ENCODE data around the gene TEAD1. TPM values are rescaled to one million over a fixed set of nuclear protein-coding genes. Genes with fewer than 3 reads are reported as not detected.

The TEAD1 gene
- total and polyA plus RNA-seq, 3 experiments from 2014 or later, result 0.59 to 0.89 TPM; not detected in 1

DNA sequence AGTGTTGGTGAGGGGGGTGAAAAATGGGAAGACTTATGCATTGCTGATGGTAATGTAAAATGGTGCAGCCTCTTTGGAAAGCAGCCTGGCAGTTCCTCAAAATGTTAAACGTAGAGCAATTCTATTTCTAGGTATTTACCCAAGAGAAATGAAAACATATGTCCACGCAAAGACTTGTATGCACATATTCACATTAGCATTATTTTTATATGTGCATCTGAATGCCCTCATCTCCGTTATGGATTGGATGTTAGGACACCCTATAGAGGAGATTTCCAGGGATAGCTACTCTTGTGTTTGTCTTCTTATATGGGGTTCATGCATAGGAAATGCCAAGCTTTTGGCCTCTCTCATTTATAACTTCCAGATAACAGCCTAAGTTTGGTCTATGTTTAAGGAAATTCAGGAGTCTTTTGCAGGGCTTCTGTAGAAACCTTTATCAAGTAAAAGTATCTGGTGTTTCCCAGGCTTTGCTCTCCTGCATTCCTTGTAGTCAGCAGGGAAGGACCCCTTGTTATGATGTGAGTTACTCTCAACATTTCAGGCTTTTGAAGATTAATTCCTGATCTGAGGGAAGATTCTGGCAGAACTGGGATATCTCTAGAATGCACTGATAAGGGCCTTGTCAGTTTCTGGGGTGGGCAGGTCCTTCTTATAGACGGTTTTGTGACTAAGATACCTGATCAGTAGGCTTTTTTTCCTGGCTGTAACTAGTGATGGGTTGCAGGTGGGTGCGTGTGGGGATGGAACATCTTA, 116.8 kb downstream of the TEAD1 start:
- H3K27me3 ChIP-seq (ENCODE audit: insufficient read depth, low read length, poor library complexity, severe bottlenecking), result no peaks in the 10 kb centered on the region
- H3K4me1 ChIP-seq (ENCODE audit: insufficient read depth, low read length), result no peaks in the 10 kb centered on the region
- no peaks in the 10 kb centered on the region for H3K9me3 Mint-ChIP-seq
- no peaks in the 10 kb centered on the region for H3K9me3 ChIP-seq (ENCODE audit: low read length)
- no peak overlapping the region for H3K4me3 ChIP-seq (ENCODE audit: low read length)
- no peaks in the 10 kb centered on the region for H3K4me1 Mint-ChIP-seq
- H3K36me3 Mint-ChIP-seq, result no peaks in the 10 kb centered on the region
- no peak for DNase-seq
- H3K27ac ChIP-seq (ENCODE audit: low read depth, low read length), result no peak overlapping the region
- POLR2A ChIA-PET, result no interaction called here
- CTCF ChIA-PET, result no interaction called here
- H3K27me3 Mint-ChIP-seq, result peaks cover 4 to 7% of the 10 kb centered on the region in 2 donors
- no peak overlapping the region for H3K27ac Mint-ChIP-seq
- no peaks in the 10 kb centered on the region for H3K36me3 ChIP-seq (ENCODE audit: insufficient read depth, low read length)
- peak overlapping the region in 1 of 7 donors; percentile 8 for H3K4me3 Mint-ChIP-seq

DNA sequence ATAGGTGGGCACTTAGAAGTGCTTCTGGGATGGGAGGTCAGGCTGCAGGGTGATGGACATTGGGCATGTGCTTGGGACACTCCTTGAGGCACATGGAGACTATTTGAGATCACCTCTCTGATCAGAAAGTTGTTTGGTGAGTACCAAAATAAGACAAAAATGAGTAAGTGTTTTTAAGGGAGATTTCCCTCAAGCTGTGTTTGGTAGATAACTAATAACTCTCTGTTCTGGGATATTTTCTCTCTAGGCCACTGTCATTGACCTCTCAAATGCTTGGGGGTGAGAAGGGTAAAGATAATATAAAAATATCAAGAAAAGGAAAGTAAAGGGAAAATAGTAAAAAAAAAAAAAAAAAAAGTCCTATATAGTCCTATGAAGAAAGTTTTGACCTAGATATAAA, 117.8 kb downstream of the TEAD1 start:
- Mint-ChIP-seq H3K4me1 (no peaks in the 10 kb centered on the region), H3K4me3 (no peak overlapping the region), H3K27me3 (peaks cover 4 to 10% of the 10 kb centered on the region in 2 donors), H3K9me3 (no peaks in the 10 kb centered on the region), H3K36me3 (no peaks in the 10 kb centered on the region), H3K27ac (no peak overlapping the region)
- no peaks in the 10 kb centered on the region for H3K27me3 ChIP-seq (ENCODE audit: insufficient read depth, low read length, poor library complexity, severe bottlenecking)
- H3K9me3 ChIP-seq (ENCODE audit: low read length), result no peaks in the 10 kb centered on the region
- H3K36me3 ChIP-seq (ENCODE audit: insufficient read depth, low read length), result no peaks in the 10 kb centered on the region
- no peak overlapping the region for H3K4me3 ChIP-seq (ENCODE audit: low read length)
- DNase-seq, result no peak
- ChIA-PET CTCF (no interaction called here), POLR2A (no interaction called here)
- no peak overlapping the region for H3K27ac ChIP-seq (ENCODE audit: low read depth, low read length)
- no peaks in the 10 kb centered on the region for H3K4me1 ChIP-seq (ENCODE audit: insufficient read depth, low read length)

GRCh38 chr11:12792590-12792989, 118.4 kb downstream of the TEAD1 start:
- Mint-ChIP-seq H3K9me3 (no peaks in the 10 kb centered on the region), H3K27ac (no peak overlapping the region), H3K27me3 (peaks cover 2 to 14% of the 10 kb centered on the region in 2 donors), H3K4me1 (no peaks in the 10 kb centered on the region), H3K4me3 (no peak overlapping the region), H3K36me3 (no peaks in the 10 kb centered on the region)
- Histone ChIP-seq H3K27me3 (ENCODE audit: insufficient read depth, low read length, poor library complexity, severe bottlenecking) (no peaks in the 10 kb centered on the region), H3K27ac (ENCODE audit: low read depth, low read length) (no peak overlapping the region), H3K4me3 (ENCODE audit: low read length) (no peak overlapping the region), H3K36me3 (ENCODE audit: insufficient read depth, low read length) (no peaks in the 10 kb centered on the region), H3K9me3 (ENCODE audit: low read length) (no peaks in the 10 kb centered on the region), H3K4me1 (ENCODE audit: insufficient read depth, low read length) (no peaks in the 10 kb centered on the region)
- DNase-seq, result no peak
- CTCF ChIA-PET, result no interaction called here
- POLR2A ChIA-PET, result no interaction called here

GRCh38 chr11:12793065-12793464, 118.8 kb downstream of the TEAD1 start:
- Histone ChIP-seq H3K9me3 (ENCODE audit: low read length) (no peaks in the 10 kb centered on the region), H3K27ac (ENCODE audit: low read depth, low read length) (no peak overlapping the region), H3K27me3 (ENCODE audit: insufficient read depth, low read length, poor library complexity, severe bottlenecking) (no peaks in the 10 kb centered on the region), H3K4me1 (ENCODE audit: insufficient read depth, low read length) (no peaks in the 10 kb centered on the region), H3K4me3 (ENCODE audit: low read length) (no peak overlapping the region), H3K36me3 (ENCODE audit: insufficient read depth, low read length) (no peaks in the 10 kb centered on the region)
- no peaks in the 10 kb centered on the region for H3K9me3 Mint-ChIP-seq
- no peaks in the 10 kb centered on the region for H3K4me1 Mint-ChIP-seq
- ChIA-PET CTCF (no interaction called here), POLR2A (no interaction called here)
- no peaks in the 10 kb centered on the region for H3K36me3 Mint-ChIP-seq
- H3K4me3 Mint-ChIP-seq, result no peak overlapping the region
- no peak overlapping the region for H3K27ac Mint-ChIP-seq
- DNase-seq, result no peak
- peaks cover 2 to 18% of the 10 kb centered on the region in 2 donors for H3K27me3 Mint-ChIP-seq

DNA sequence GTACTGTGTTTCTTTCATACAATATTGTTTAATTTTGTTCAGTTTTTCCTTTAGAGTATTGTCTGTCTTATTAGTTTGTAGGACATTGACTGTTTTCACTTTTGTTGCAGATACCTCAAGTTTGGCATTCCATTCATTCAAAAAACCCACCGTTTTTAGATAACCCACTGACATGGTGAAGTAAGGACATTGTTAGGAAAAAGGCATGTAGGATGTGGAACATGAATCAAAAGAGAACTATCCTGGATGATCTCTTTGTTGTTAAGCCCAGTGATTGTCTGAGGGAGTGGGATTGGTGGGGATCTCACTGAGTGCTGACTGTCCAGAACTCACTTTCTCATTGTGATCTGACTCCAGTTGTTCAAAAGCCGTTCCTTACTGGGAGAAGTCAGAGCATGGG, 119.3 kb downstream of the TEAD1 start:
- Histone ChIP-seq H3K36me3 (ENCODE audit: insufficient read depth, low read length) (no peaks in the 10 kb centered on the region), H3K4me3 (ENCODE audit: low read length) (no peak overlapping the region), H3K9me3 (ENCODE audit: low read length) (no peaks in the 10 kb centered on the region), H3K4me1 (ENCODE audit: insufficient read depth, low read length) (no peaks in the 10 kb centered on the region), H3K27me3 (ENCODE audit: insufficient read depth, low read length, poor library complexity, severe bottlenecking) (no peaks in the 10 kb centered on the region), H3K27ac (ENCODE audit: low read depth, low read length) (no peak overlapping the region)
- Mint-ChIP-seq H3K27me3 (peaks cover 4 to 22% of the 10 kb centered on the region in 2 donors), H3K27ac (no peak overlapping the region), H3K4me3 (no peak overlapping the region), H3K4me1 (no peaks in the 10 kb centered on the region), H3K9me3 (no peaks in the 10 kb centered on the region), H3K36me3 (no peaks in the 10 kb centered on the region)
- POLR2A ChIA-PET, result no interaction called here
- CTCF ChIA-PET, result no interaction called here
- DNase-seq, result no peak

GRCh38 chr11:12794576-12795230, 120.5 kb downstream of the TEAD1 start:
- Mint-ChIP-seq H3K4me3 (no peak overlapping the region), H3K4me1 (no peaks in the 10 kb centered on the region), H3K36me3 (no peaks in the 10 kb centered on the region), H3K27me3 (peaks cover 6 to 28% of the 10 kb centered on the region in 2 donors), H3K9me3 (no peaks in the 10 kb centered on the region), H3K27ac (no peak overlapping the region)
- Histone ChIP-seq H3K36me3 (ENCODE audit: insufficient read depth, low read length) (no peaks in the 10 kb centered on the region), H3K9me3 (ENCODE audit: low read length) (no peaks in the 10 kb centered on the region), H3K4me3 (ENCODE audit: low read length) (no peak overlapping the region), H3K27me3 (ENCODE audit: insufficient read depth, low read length, poor library complexity, severe bottlenecking) (no peaks in the 10 kb centered on the region), H3K4me1 (ENCODE audit: insufficient read depth, low read length) (no peaks in the 10 kb centered on the region), H3K27ac (ENCODE audit: low read depth, low read length) (no peak overlapping the region)
- no peak for DNase-seq
- CTCF ChIA-PET, result no interaction called here
- POLR2A ChIA-PET, result no interaction called here

DNA sequence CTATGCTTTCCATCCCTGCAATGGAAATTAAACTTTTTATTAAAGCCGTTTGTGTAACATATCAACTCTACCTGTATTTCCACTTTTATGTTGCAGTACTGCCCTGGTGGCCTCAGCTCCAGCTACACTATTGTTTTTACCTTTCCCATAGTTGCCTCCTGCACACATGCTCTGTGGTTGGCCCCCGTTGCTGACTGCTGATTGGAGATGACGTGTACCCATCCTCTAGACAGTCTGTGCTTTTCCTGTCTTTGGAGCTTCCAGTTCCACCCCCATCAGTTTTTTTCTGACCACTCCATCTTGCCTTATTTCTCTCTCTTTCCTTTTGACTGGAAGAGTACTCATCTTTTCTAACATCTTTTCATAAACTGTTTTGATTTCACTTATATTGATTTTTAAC, 123.8 kb downstream of the TEAD1 start:
- Mint-ChIP-seq H3K4me3 (no peak overlapping the region), H3K9me3 (no peaks in the 10 kb centered on the region), H3K4me1 (no peaks in the 10 kb centered on the region), H3K27me3 (peaks cover 20 to 49% of the 10 kb centered on the region in 2 donors), H3K36me3 (no peaks in the 10 kb centered on the region), H3K27ac (no peak overlapping the region)
- Histone ChIP-seq H3K36me3 (ENCODE audit: insufficient read depth, low read length) (no peaks in the 10 kb centered on the region), H3K9me3 (ENCODE audit: low read length) (no peaks in the 10 kb centered on the region), H3K27ac (ENCODE audit: low read depth, low read length) (no peak overlapping the region), H3K27me3 (ENCODE audit: insufficient read depth, low read length, poor library complexity, severe bottlenecking) (peaks cover 6% of the 10 kb centered on the region), H3K4me1 (ENCODE audit: insufficient read depth, low read length) (no peaks in the 10 kb centered on the region), H3K4me3 (ENCODE audit: low read length) (no peak overlapping the region)
- POLR2A ChIA-PET, result no interaction called here
- CTCF ChIA-PET, result no interaction called here
- DNase-seq, result no peak

DNA sequence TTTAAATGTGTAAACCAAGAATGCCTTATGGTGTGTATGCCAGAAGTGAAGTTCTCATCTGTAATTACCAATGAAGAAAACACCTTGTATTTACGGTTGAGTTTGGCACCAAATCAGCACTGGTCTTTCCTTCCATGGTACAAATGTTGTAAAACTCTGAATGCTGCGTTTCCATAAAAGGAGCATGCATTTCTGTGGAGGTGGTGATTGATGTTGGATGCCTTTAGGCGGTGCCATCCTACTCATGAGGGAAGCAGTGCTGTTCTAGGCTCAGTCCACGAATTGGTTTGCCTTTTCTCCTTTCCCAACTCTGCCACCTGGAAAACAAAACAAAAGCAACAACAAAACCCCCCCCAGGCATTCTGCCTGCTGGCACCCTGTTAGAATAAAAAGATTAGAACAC, 124.4 kb downstream of the TEAD1 start:
- Histone ChIP-seq H3K4me1 (ENCODE audit: insufficient read depth, low read length) (no peaks in the 10 kb centered on the region), H3K9me3 (ENCODE audit: low read length) (no peaks in the 10 kb centered on the region), H3K27ac (ENCODE audit: low read depth, low read length) (no peak overlapping the region), H3K4me3 (ENCODE audit: low read length) (no peak overlapping the region), H3K36me3 (ENCODE audit: insufficient read depth, low read length) (no peaks in the 10 kb centered on the region), H3K27me3 (ENCODE audit: insufficient read depth, low read length, poor library complexity, severe bottlenecking) (peaks cover 6% of the 10 kb centered on the region)
- no peaks in the 10 kb centered on the region for H3K4me1 Mint-ChIP-seq
- POLR2A ChIA-PET, result no interaction called here
- H3K36me3 Mint-ChIP-seq, result no peaks in the 10 kb centered on the region
- peaks cover 22 to 55% of the 10 kb centered on the region in 2 donors for H3K27me3 Mint-ChIP-seq
- CTCF ChIA-PET, result no interaction called here
- H3K9me3 Mint-ChIP-seq, result no peaks in the 10 kb centered on the region
- no peak for DNase-seq
- no peak overlapping the region for H3K27ac Mint-ChIP-seq
- no peak overlapping the region for H3K4me3 Mint-ChIP-seq
